GM21381 (cell line): Measurements from ENCODE around the gene NAA40.

Experiments
- ATAC-seq: cut with Tn5 transposase; IDR thresholded peaks from one replicate; pipeline ENCODE4 v1.9.1; 2021; ENCODE audit warnings: mild to moderate bottlenecking, moderate library complexity; ENCODE audit not compliant: unreplicated experiment

NAA40 gene

DNA sequence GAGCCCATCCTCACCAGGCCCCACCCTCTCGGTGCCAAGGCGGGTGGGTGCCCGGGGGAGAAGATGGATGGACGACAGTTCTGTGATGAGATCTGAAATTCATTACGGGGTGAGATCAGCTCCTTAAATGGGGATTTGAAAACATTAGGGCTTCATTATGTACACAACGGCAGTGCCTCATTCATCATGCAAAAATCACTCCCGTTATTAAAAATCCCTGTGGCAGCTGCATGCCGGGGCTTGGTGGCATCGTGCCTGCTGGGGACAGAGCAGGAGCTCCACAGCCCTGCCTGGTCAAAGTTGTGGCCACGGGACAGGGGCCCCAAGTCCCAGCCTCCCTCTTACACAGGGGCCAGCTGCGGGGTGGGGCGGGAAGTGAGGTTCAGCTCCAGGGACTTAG lies 67.6 kb downstream of the NAA40 start:
- ATAC-seq: no peak
